PC-3 (cell line): ENCODE measurements around the gene FRA10AC1. TPM values are rescaled to one million over a fixed set of nuclear protein-coding genes. Genes with fewer than 3 reads are reported as not detected.

ENCODE experiments used
- ATAC-seq: fragments of 200-7000 bp; cut with Tn5 transposase; 2 replicates; pipeline ENCODE4 v1.9.1; 2020; ENCODE audit warnings: mild to moderate bottlenecking, moderate library complexity
- BruUV-seq: library from RNA; stranded (reverse); fragments of 400-500 nt; replicated peaks from 2 replicates; lab custom pipeline; 2021; lab: Mats Ljungman, UMichigan
- CTCF ChIA-PET: fragments of 300-600 bp; sonication (Branson Sonifier 250); formaldehyde crosslinking; loops from one replicate; lab custom pipeline; 2022; ENCODE audit warnings: antibody characterized with exemption; lab: Charles Lee
- POLR2A ChIA-PET: fragments of 300-600 bp; sonication (Branson Sonifier 250); formaldehyde crosslinking; loops from one replicate; lab custom pipeline; 2022; ENCODE audit warnings: antibody characterized with exemption; ENCODE audit not compliant: unreplicated experiment; lab: Charles Lee
- DNase-seq: peaks from one replicate; pipeline ENCODE4 v3.0.0-alpha.2; 2015
- H2AFZ ChIP-seq: fragments of 300-600 bp; sonication (generic); 2 replicates; pipeline ENCODE4 v1.6.0; 2016; ENCODE audit warnings: antibody characterized with exemption, low read length
- H3F3A ChIP-seq: fragments of 300-600 bp; sonication (generic); one replicate; pipeline ENCODE4 v1.6.0; 2017; ENCODE audit warnings: antibody characterized with exemption, low read length, control low read depth, mild to moderate bottlenecking; ENCODE audit not compliant: unreplicated experiment
- H3K27ac ChIP-seq: fragments of 300-600 bp; sonication (generic); 2 replicates; pipeline ENCODE4 v1.5.1; 2016; ENCODE audit warnings: mild to moderate bottlenecking, low read length
- H3K27me3 ChIP-seq: fragments of 300-600 bp; sonication (generic); 2 replicates; pipeline ENCODE4 v1.6.1; 2016; ENCODE audit warnings: low read length, mixed read lengths
- H3K36me3 ChIP-seq: fragments of 300-600 bp; sonication (generic); 2 replicates; pipeline ENCODE4 v1.6.1; 2016; ENCODE audit warnings: low read depth, mixed run types, low read length, mixed read lengths
- H3K4me1 ChIP-seq: fragments of 300-600 bp; sonication (generic); 2 replicates; pipeline ENCODE4 v1.5.1; 2016; ENCODE audit warnings: low read length; ENCODE audit not compliant: insufficient read depth
- H3K4me2 ChIP-seq: fragments of 300-600 bp; sonication (generic); 2 replicates; pipeline ENCODE4 v1.6.0; 2016; ENCODE audit warnings: low read length
- H3K4me3 ChIP-seq: fragments of 300-600 bp; sonication (generic); 2 replicates; pipeline ENCODE4 v1.5.1; 2016; ENCODE audit warnings: mild to moderate bottlenecking, low read length, mixed read lengths
- H3K79me2 ChIP-seq: fragments of 300-600 bp; sonication (generic); 2 replicates; pipeline ENCODE4 v1.6.1; 2017; ENCODE audit warnings: low read length, mixed read lengths
- H3K9ac ChIP-seq: fragments of 300-600 bp; sonication (generic); 2 replicates; pipeline ENCODE4 v1.6.0; 2016; ENCODE audit warnings: mild to moderate bottlenecking, low read length
- H3K9me2 ChIP-seq: fragments of 300-600 bp; sonication (generic); replicated peaks from 2 replicates; pipeline ENCODE4 v1.6.1; 2016; ENCODE audit warnings: mixed run types, low read length, mixed read lengths
- H3K9me3 ChIP-seq: fragments of 300-600 bp; sonication (generic); 2 replicates; pipeline ENCODE4 v1.6.1; 2016; ENCODE audit warnings: low read length, mixed read lengths
- H4K20me1 ChIP-seq: fragments of 300-600 bp; sonication (generic); 2 replicates; pipeline ENCODE4 v1.6.1; 2016; ENCODE audit warnings: low read length, mixed read lengths
- EZH2 ChIP-seq: fragments of 300-600 bp; sonication (generic); IDR thresholded peaks from one replicate; pipeline ENCODE4 v1.6.1; 2017; ENCODE audit warnings: antibody characterized with exemption, mild to moderate bottlenecking, low read length; ENCODE audit not compliant: unreplicated experiment
- EZH2phosphoT487 ChIP-seq: fragments of 300-600 bp; sonication (generic); IDR thresholded peaks from 2 replicates; pipeline ENCODE4 v1.6.1; 2018; ENCODE audit warnings: mild to moderate bottlenecking, antibody characterized with exemption, low read length, borderline replicate concordance
- intact Hi-C: fragments of 100-400 bp; cut with micrococcal nuclease; formaldehyde crosslinking; loops from 2 replicates; pipeline ENCODE4 v1.9.0; 2023
- total RNA-seq: library from RNA; depleted of rRNA; stranded (reverse); fragments of >200 nt; gene quantifications from 2 replicates; pipeline ENCODE4 v1.2.3, GENCODE V29; 2014
- TF ChIP-seq, protein P1 (sequence below): fragments of 300-600 bp; sonication (generic); conservative IDR thresholded peaks from 2 replicates; pipeline ENCODE4 v1.5.1; 2017; ENCODE audit warnings: antibody characterized with exemption, low read depth, mild to moderate bottlenecking, low read length

The FRA10AC1 gene
- total RNA-seq, 1 experiment from 2014 or later = 3.8 TPM

DNA sequence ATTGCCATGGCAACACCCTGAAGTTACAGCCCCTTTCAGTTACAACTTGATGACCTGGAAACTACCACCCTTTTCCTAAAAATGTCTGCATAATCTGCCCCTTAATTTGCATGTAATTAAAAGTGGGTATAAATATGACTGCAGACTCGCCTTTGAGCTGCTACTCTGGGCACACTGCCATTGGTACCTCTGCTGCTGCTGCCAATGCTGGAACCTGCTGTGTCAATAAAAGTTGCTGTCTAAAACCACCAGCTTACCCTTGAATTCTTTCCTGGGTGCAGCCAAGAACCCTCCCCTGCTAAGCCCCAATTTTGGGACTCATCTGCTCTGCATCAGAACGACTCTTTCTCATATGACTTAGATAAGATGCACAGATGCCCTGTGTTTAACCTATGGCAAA is 10.2 kb upstream of the FRA10AC1 start:
- H3K79me2 ChIP-seq = no peaks in the 10 kb centered on the region
- no peaks in the 10 kb centered on the region for H3K9me3 ChIP-seq
- H3K4me3 ChIP-seq = no peak overlapping the region
- no peak overlapping the region for H3K27ac ChIP-seq
- H2AFZ ChIP-seq = no peak overlapping the region
- DNase-seq (no peak), ATAC-seq (no peak)
- H3K4me1 ChIP-seq = no peaks in the 10 kb centered on the region
- H3K27me3 ChIP-seq = no peaks in the 10 kb centered on the region
- BruUV-seq = no TSS peak
- CTCF ChIA-PET = no interaction called here
- POLR2A ChIA-PET = interaction anchor here (0.6 kb wide), 1 partner anchor 1819 kb away, joined by 3 read pairs; no protein-coding TSS in a partner anchor
- H3F3A ChIP-seq = no peaks in the 10 kb centered on the region
- intact Hi-C loops = no loop called here
- H3K9ac ChIP-seq = no peak overlapping the region
- H4K20me1 ChIP-seq = no peaks in the 10 kb centered on the region
- H3K9me2 ChIP-seq = no peaks in the 10 kb centered on the region
- no peak overlapping the region for H3K4me2 ChIP-seq
- H3K36me3 ChIP-seq = no peaks in the 10 kb centered on the region
- TF ChIP-seq, protein P1, sequence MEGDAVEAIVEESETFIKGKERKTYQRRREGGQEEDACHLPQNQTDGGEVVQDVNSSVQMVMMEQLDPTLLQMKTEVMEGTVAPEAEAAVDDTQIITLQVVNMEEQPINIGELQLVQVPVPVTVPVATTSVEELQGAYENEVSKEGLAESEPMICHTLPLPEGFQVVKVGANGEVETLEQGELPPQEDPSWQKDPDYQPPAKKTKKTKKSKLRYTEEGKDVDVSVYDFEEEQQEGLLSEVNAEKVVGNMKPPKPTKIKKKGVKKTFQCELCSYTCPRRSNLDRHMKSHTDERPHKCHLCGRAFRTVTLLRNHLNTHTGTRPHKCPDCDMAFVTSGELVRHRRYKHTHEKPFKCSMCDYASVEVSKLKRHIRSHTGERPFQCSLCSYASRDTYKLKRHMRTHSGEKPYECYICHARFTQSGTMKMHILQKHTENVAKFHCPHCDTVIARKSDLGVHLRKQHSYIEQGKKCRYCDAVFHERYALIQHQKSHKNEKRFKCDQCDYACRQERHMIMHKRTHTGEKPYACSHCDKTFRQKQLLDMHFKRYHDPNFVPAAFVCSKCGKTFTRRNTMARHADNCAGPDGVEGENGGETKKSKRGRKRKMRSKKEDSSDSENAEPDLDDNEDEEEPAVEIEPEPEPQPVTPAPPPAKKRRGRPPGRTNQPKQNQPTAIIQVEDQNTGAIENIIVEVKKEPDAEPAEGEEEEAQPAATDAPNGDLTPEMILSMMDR = no peak
- TF ChIP-seq EZH2 (no peak), EZH2phosphoT487 (no peak)

DNA sequence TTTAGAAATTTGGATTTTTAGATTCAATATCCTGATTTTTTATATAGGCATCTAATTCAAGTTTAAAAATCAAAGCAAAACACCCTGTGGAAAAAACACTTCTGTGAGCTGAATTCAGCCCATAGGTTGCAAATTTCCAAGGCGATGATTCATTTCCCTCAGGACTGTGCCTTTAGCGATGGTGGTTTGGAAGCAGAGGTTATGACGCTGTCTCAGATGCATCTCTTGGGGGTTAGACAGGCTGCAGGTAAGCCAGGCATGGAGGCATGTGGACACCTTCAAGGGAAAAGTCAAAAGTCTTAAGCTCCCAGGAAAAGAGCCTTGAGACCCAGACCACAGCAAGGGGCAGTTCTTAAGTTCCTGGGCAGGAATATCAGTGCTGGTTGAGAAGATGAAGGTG is 9.5 kb upstream of the FRA10AC1 start:
- no peaks in the 10 kb centered on the region for H3K9me3 ChIP-seq
- H3K4me2 ChIP-seq = no peak overlapping the region
- TF ChIP-seq EZH2phosphoT487 (no peak), EZH2 (no peak)
- TF ChIP-seq, protein P1 = no peak
- H3K27ac ChIP-seq = no peak overlapping the region
- no peaks in the 10 kb centered on the region for H3K27me3 ChIP-seq
- DNase-seq = no peak
- H3K79me2 ChIP-seq = no peaks in the 10 kb centered on the region
- no peaks in the 10 kb centered on the region for H3F3A ChIP-seq
- no peak for ATAC-seq
- H3K4me1 ChIP-seq = no peaks in the 10 kb centered on the region
- H3K9ac ChIP-seq = no peak overlapping the region
- intact Hi-C loops = no loop called here
- BruUV-seq = no TSS peak
- H3K4me3 ChIP-seq = no peak overlapping the region
- H3K36me3 ChIP-seq = no peaks in the 10 kb centered on the region
- H2AFZ ChIP-seq = no peak overlapping the region
- no peaks in the 10 kb centered on the region for H3K9me2 ChIP-seq
- CTCF ChIA-PET = no interaction called here
- POLR2A ChIA-PET = no interaction called here
- H4K20me1 ChIP-seq = no peaks in the 10 kb centered on the region

DNA sequence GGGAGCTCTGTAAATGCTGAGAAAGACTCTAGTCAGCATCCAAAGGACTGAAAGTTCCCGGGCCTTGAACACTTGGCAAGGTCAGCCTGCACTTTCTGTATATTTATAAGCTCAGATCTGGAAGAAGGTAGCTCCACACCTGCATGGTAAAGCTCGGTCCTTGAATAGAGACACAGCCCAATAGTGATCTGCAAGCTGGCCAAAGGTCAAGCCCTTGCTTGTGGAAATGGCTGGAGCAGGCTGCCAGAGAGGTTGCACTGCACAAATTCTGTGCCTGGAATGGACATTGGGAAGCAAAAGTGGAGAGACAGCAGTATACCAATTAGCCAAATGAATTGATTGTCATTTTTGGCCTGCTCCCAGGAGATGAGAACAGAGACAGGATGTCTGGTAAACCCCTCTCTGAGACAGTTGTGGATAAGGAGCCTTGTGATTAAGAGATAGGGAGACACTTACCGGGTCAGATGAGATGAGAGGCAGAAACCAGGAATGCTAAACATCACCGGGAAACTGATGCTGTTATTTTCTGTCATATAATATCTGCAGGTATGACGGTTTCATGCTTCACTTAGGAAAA is 8.0 kb upstream of the FRA10AC1 start:
- DNase-seq (no peak), ATAC-seq (no peak)
- Histone ChIP-seq H2AFZ (no peak overlapping the region), H3K79me2 (no peaks in the 10 kb centered on the region), H3K4me2 (no peak overlapping the region), H3K4me1 (no peaks in the 10 kb centered on the region), H3K27ac (no peak overlapping the region), H3K9me3 (no peaks in the 10 kb centered on the region), H4K20me1 (no peaks in the 10 kb centered on the region), H3K27me3 (no peaks in the 10 kb centered on the region), H3K4me3 (no peak overlapping the region), H3K36me3 (no peaks in the 10 kb centered on the region), H3K9me2 (no peaks in the 10 kb centered on the region), H3K9ac (no peak overlapping the region), H3F3A (no peaks in the 10 kb centered on the region)
- intact Hi-C loops = no loop called here
- TF ChIP-seq, protein P1 = no peak
- TF ChIP-seq EZH2 (no peak), EZH2phosphoT487 (no peak)
- no TSS peak for BruUV-seq
- CTCF ChIA-PET = no interaction called here
- POLR2A ChIA-PET = no interaction called here
